Stimulated activated CD8-positive, alpha-beta memory T cell treated with anti-CD3 and anti-CD28 coated beads, Interleukin-12 subunit alpha, Interleukin-12 subunit beta, amount 100 ng/mL, for 1 hour (primary cell): ENCODE results near the gene NMU.
A peak's percentile ranks its signal among the peaks of the same experiment; 100 is the strongest.
"Not testable (repeated sequence)": the region's sequence is repeated elsewhere in the genome, so short reads cannot be mapped to it uniquely, and the experiment has no call there.

Experiments
- DNase-seq: peaks from one replicate; pipeline ENCODE4 v3.0.0-alpha.2; 2020; ENCODE audit warnings: low read depth

NMU gene

GRCh38 chr4:55560096-55560495, 76.0 kb downstream of the NMU start:
- DNase-seq = no peak

DNA sequence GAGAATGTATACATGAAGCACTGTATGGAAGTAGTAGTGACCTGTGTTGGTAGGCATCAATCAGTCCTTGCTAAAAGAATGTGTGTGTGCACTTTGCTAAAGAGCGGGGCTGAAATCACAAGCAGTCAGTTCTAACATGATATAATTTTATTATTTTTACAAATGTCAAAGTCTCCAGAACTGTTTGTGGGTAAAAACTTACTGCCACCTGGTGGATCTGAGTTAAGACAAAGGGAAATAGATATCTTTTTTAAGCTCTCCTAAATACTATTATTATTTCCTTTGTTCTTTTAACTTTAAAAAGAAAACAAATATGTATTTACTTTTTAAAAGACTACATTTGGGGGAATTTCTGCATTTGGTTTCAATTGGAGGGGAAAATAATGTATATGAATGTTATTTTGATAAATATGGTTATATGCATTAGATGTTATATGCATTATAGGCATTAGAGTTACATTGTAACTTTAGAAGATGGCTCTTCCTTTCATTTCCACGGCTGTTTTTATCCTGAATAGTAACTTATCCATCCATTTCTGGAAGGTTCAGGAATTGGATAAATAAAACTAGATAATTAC, 81.6 kb downstream of the NMU start:
- no peak for DNase-seq

DNA sequence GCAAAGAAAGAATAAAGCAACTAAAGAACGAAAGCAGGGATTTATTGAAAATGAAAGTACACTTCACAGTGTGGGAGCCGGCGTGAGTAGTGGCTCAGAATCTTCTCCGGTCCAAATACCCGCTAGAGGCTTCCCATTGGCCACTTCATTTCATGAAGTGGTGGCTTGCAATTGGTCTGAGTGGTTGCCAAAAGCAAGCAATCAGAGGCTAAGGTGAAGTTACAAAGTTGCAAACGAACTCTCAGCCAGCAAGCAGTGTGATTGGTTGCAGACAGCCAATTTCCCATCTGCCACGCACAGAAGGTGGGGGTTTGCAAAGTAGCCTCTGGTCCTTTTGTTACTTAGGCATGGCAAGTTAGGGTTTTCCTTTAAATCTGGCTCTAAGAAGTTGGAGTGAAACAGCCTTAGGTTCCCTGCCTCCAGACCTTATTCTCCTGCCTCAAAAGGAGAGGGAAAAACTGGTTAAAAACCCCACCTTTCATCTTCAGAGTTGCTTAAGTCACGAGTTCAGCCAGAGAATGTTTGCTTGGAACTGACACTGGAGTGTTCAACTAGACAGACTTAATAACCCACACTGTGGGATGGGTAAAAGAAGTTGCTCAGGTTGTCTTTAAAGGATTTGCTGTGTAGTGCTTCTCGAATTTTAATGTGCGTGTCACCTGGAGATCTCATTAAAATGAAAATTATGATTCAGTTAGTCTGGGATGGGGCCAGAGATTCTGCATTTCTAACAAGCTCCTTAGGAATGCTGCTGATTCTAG, 82.5 kb downstream of the NMU start:
- DNase-seq = no peak

DNA sequence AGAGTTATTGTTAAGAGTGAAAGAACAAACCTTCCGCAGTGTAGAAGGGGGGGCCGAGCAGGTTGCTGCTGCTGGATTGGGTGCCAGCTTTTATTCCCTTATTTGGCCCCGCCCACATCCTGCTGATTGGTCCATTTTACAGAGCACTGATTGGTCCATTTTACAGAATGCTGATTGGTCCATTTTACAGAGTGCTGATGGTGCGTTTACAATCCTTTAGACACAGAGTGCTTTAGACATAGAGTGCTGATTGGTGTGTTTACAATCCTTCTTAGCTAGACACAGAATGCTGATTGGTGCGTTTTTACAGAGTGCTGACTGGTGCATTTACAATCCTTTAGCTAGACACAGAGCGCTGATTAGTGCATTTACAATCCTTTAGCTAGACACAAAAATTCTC, 84.1 kb downstream of the NMU start:
- not testable (repeated sequence) for DNase-seq

GRCh38 chr4:55549888-55550287, 86.2 kb downstream of the NMU start:
- no peak for DNase-seq

- DNase-seq = no peak
These were observed 88.2 kb downstream of the NMU start for GRCh38 chr4:55547918-55548317.

DNA sequence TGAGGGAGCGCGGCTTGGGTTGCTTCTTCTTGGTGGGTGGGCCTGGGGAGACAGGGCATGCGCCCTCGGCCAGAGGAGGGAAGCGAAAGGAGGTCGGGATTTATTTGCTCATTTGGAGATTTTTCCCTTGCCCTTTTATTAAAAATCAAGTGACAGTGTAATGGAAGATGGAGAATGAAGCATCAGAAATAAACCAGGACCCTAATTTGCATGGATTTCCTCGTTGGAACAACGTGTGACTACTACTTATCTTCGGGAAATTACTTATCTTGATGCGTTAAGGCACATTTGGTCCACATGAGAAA, 88.7 kb downstream of the NMU start:
- DNase-seq = no peak

DNA sequence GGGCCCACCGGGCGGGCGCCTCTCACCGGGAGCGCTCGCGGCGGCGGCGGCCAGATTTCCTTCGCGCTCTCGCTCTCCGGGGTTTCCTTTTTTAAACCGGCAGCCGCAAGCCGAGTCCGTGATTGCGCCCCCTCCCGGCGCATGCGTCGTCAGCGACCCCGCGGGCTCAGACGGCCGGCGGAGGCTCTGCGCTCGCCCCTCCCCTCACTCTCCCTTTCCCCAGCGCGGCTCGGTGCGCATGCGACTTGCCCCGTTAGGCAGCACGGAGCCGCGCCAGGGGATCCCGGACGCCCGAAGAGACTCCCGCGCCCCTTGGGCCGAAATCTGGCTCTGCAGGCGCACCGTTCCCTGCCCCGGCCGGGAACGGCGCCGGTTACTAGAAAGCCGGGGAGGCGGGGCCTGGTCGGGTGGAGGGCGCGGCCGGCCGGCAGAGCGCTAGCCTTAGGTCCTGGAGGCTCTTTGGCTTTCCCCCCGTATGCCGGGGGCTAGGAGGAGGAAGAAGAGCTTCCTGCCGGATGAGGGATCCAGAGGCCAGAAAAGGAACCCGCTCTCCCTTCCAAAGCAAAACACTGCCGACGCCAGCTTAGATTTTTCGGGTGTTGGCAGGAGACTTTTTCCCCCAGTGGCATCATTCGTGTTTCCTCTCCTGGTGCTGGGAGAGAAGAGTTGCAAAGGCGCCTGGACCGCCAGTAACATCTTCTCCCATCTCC, 89.2 kb downstream of the NMU start, which contains the start of gene CLOCK:
CLOCK (minus strand) TSS at position 154 of the 710 bp plus-strand sequence. CDS start 64,124 bp downstream, outside the sequence.
- DNase-seq = peak; percentile 71

DNA sequence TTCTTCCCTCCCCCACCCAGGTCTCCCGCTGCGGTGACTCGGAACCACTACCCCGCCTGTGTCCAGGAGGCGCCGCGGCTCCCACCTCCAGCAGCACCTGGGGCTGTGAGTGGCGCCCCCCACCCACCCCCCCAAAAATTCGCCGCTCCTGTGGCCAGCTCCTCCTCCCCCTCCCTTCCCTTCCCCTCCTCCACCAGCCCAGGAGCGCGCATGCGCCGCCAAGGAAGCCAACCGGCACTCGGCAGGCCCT, 89.7 kb downstream of the NMU start:
- no peak for DNase-seq

GRCh38 chr4:55545641-55546505, 90.2 kb downstream of the NMU start:
- DNase-seq = peak; percentile 30
